Measurements from ENCODE around the gene BNIP3. TPM values are rescaled to one million over a fixed set of nuclear protein-coding genes. Genes with fewer than 3 reads are reported as not detected.

The BNIP3 gene
- polyA plus RNA-seq, 2 donors = 17.4 to 23.9 TPM

- peaks cover 7 to 19% of the 10 kb centered on the region in 2 donors for H3K36me3 ChIP-seq (ENCODE audit: control insufficient read depth in 2 of 2, insufficient read depth in 2 of 2, low read length in 1 of 2)
- 89 to 92% methylated on average over 9 of the region's 9 CpGs for WGBS, 2 donors
Observed at GRCh38 chr10:131936294-131936693, 45.4 kb downstream of the BNIP3 start.

GRCh38 chr10:131935260-131935659, 46.5 kb downstream of the BNIP3 start:
- peaks cover 3 to 5% of the 10 kb centered on the region in 2 donors for H3K4me1 ChIP-seq (ENCODE audit: control insufficient read depth in 2 of 2, insufficient read depth in 2 of 2, low read length in 1 of 2)
- H3K36me3 ChIP-seq (ENCODE audit: control insufficient read depth in 2 of 2, insufficient read depth in 2 of 2, low read length in 1 of 2) = peaks cover 7 to 19% of the 10 kb centered on the region in 2 donors
- H3K27me3 ChIP-seq (ENCODE audit: control insufficient read depth in 1 of 2, insufficient read depth in 2 of 2, low read length in 2 of 2) = no peaks in the 10 kb centered on the region
- no peak overlapping the region for H3K27ac ChIP-seq (ENCODE audit: low read depth in 2 of 2, low read length in 1 of 2)
- WGBS, 2 donors = 59 to 81% methylated on average over 1 of the region's 1 CpG
- no peak overlapping the region for H3K4me3 ChIP-seq (ENCODE audit: low read depth in 1 of 2, low read length in 2 of 2)
- no peaks in the 10 kb centered on the region for H3K9me3 ChIP-seq (ENCODE audit: control insufficient read depth in 2 of 2, insufficient read depth in 1 of 2, low read depth in 1 of 2, low read length in 1 of 2)

More at GRCh38 chr10:131936294-131936693, 45.4 kb downstream of the BNIP3 start:
- no peaks in the 10 kb centered on the region for H3K9me3 ChIP-seq (ENCODE audit: control insufficient read depth in 2 of 2, insufficient read depth in 1 of 2, low read depth in 1 of 2, low read length in 1 of 2)
- H3K27ac ChIP-seq (ENCODE audit: low read depth in 2 of 2, low read length in 1 of 2) = no peak overlapping the region
- H3K4me1 ChIP-seq (ENCODE audit: control insufficient read depth in 2 of 2, insufficient read depth in 2 of 2, low read length in 1 of 2) = peaks cover 3 to 5% of the 10 kb centered on the region in 2 donors
- H3K4me3 ChIP-seq (ENCODE audit: low read depth in 1 of 2, low read length in 2 of 2) = no peak overlapping the region
- H3K27me3 ChIP-seq (ENCODE audit: control insufficient read depth in 1 of 2, insufficient read depth in 2 of 2, low read length in 2 of 2) = no peaks in the 10 kb centered on the region

GRCh38 chr10:131934769-131935168, 47.0 kb downstream of the BNIP3 start:
- H3K27ac ChIP-seq (ENCODE audit: low read depth in 2 of 2, low read length in 1 of 2) = no peak overlapping the region
- no peak overlapping the region for H3K4me3 ChIP-seq (ENCODE audit: low read depth in 1 of 2, low read length in 2 of 2)
- peaks cover 7 to 19% of the 10 kb centered on the region in 2 donors for H3K36me3 ChIP-seq (ENCODE audit: control insufficient read depth in 2 of 2, insufficient read depth in 2 of 2, low read length in 1 of 2)
- no peaks in the 10 kb centered on the region for H3K9me3 ChIP-seq (ENCODE audit: control insufficient read depth in 2 of 2, insufficient read depth in 1 of 2, low read depth in 1 of 2, low read length in 1 of 2)
- no peaks in the 10 kb centered on the region for H3K27me3 ChIP-seq (ENCODE audit: control insufficient read depth in 1 of 2, insufficient read depth in 2 of 2, low read length in 2 of 2)
- H3K4me1 ChIP-seq (ENCODE audit: control insufficient read depth in 2 of 2, insufficient read depth in 2 of 2, low read length in 1 of 2) = peaks cover 3 to 5% of the 10 kb centered on the region in 2 donors
- WGBS, 2 donors = 85 to 87% methylated on average over 8 of the region's 8 CpGs

DNA sequence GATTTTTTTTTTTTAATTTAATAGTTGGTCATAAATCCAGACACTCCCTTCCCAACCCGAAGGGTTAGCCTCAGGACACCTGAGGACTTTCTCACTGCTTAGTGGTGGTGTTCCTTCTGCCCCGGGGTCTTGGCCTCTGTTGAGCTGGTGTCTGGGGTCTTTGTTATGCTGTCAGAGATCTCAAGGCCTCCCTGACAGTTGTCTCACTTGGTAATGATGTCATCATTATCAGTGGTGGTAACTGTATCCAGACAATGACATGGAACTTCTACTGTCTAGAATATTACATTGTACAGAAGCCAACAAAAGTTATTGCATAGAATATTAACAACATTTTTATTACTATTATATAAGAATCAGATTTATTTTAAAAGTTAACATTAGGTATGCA, 48.0 kb downstream of the BNIP3 start:
- no peak overlapping the region for H3K4me3 ChIP-seq (ENCODE audit: low read depth in 1 of 2, low read length in 2 of 2)
- H3K27me3 ChIP-seq (ENCODE audit: control insufficient read depth in 1 of 2, insufficient read depth in 2 of 2, low read length in 2 of 2) = no peaks in the 10 kb centered on the region
- peaks cover 5 to 8% of the 10 kb centered on the region in 2 donors for H3K4me1 ChIP-seq (ENCODE audit: control insufficient read depth in 2 of 2, insufficient read depth in 2 of 2, low read length in 1 of 2)
- H3K36me3 ChIP-seq (ENCODE audit: control insufficient read depth in 2 of 2, insufficient read depth in 2 of 2, low read length in 1 of 2) = peaks cover 6 to 16% of the 10 kb centered on the region in 2 donors
- no peak overlapping the region for H3K27ac ChIP-seq (ENCODE audit: low read depth in 2 of 2, low read length in 1 of 2)
- 75 to 94% methylated on average over 2 of the region's 2 CpGs for WGBS, 2 donors
- no peaks in the 10 kb centered on the region for H3K9me3 ChIP-seq (ENCODE audit: control insufficient read depth in 2 of 2, insufficient read depth in 1 of 2, low read depth in 1 of 2, low read length in 1 of 2)

DNA sequence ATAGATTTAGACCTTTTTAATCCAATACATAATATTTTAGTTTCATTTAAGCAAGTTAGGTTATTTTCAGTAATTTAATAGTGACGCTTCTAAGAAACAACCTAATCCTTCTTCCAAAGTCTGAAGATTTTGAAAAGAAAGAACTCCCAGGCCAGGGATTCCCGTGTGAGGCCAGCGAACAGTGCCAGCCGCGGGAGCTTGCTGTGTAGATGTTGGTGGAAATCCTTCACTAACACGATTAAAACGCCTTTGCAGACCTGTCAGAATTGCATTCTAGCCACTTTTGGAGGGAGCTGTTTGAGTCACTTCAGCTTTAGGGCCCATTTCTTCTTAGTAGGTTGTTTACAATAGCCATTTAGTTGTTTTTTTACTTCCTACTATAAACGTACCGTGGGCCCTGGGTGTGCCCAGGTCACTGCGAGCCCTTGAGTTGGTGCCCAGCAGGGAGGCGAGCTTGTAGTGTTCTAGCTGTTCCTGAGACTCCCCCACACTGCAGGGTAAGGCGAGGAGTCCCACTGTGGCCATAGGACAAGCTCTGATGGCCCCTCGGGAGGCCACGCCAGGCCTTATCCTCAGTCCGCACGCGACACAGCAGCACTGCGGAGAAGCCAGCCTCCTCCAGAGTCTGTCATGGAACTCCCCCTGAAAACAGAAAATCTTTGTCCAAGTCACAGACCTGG, 48.6 kb downstream of the BNIP3 start:
- peaks cover 3 to 13% of the 10 kb centered on the region in 2 donors for H3K36me3 ChIP-seq (ENCODE audit: control insufficient read depth in 2 of 2, insufficient read depth in 2 of 2, low read length in 1 of 2)
- H3K4me3 ChIP-seq (ENCODE audit: low read depth in 1 of 2, low read length in 2 of 2) = no peak overlapping the region
- no peak overlapping the region for H3K27ac ChIP-seq (ENCODE audit: low read depth in 2 of 2, low read length in 1 of 2)
- H3K9me3 ChIP-seq (ENCODE audit: control insufficient read depth in 2 of 2, insufficient read depth in 1 of 2, low read depth in 1 of 2, low read length in 1 of 2) = no peaks in the 10 kb centered on the region
- no peaks in the 10 kb centered on the region for H3K27me3 ChIP-seq (ENCODE audit: control insufficient read depth in 1 of 2, insufficient read depth in 2 of 2, low read length in 2 of 2)
- 82 to 87% methylated on average over 18 of the region's 18 CpGs for WGBS, 2 donors
- peaks cover 5 to 11% of the 10 kb centered on the region in 2 donors for H3K4me1 ChIP-seq (ENCODE audit: control insufficient read depth in 2 of 2, insufficient read depth in 2 of 2, low read length in 1 of 2)

DNA sequence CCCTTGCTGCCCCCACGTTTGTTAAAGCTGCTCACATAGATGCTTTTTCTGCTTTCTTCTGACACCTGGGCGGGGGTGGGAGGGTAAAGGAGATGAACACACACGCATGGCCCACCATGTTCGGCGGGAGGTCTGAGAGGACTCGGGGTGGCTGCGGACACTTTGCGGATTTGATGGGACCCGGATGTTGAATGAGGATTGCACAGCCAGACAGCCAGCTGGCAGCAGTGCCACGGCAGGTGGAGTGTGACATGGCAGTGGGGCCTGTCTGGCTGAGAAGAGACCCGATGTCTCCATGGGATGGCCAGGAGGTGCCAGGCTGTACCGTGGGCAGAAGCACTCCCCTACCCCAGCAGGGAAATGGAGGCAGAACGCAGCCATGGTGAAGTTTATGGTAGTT, 49.7 kb downstream of the BNIP3 start:
- H3K27ac ChIP-seq (ENCODE audit: low read depth in 2 of 2, low read length in 1 of 2) = no peak overlapping the region
- H3K36me3 ChIP-seq (ENCODE audit: control insufficient read depth in 2 of 2, insufficient read depth in 2 of 2, low read length in 1 of 2) = peaks cover 3 to 4% of the 10 kb centered on the region in 2 donors
- 89 to 91% methylated on average over 13 of the region's 13 CpGs for WGBS, 2 donors
- no peaks in the 10 kb centered on the region for H3K27me3 ChIP-seq (ENCODE audit: control insufficient read depth in 1 of 2, insufficient read depth in 2 of 2, low read length in 2 of 2)
- no peaks in the 10 kb centered on the region for H3K9me3 ChIP-seq (ENCODE audit: control insufficient read depth in 2 of 2, insufficient read depth in 1 of 2, low read depth in 1 of 2, low read length in 1 of 2)
- H3K4me3 ChIP-seq (ENCODE audit: low read depth in 1 of 2, low read length in 2 of 2) = no peak overlapping the region
- peaks cover 10 to 14% of the 10 kb centered on the region in 2 donors for H3K4me1 ChIP-seq (ENCODE audit: control insufficient read depth in 2 of 2, insufficient read depth in 2 of 2, low read length in 1 of 2)

DNA sequence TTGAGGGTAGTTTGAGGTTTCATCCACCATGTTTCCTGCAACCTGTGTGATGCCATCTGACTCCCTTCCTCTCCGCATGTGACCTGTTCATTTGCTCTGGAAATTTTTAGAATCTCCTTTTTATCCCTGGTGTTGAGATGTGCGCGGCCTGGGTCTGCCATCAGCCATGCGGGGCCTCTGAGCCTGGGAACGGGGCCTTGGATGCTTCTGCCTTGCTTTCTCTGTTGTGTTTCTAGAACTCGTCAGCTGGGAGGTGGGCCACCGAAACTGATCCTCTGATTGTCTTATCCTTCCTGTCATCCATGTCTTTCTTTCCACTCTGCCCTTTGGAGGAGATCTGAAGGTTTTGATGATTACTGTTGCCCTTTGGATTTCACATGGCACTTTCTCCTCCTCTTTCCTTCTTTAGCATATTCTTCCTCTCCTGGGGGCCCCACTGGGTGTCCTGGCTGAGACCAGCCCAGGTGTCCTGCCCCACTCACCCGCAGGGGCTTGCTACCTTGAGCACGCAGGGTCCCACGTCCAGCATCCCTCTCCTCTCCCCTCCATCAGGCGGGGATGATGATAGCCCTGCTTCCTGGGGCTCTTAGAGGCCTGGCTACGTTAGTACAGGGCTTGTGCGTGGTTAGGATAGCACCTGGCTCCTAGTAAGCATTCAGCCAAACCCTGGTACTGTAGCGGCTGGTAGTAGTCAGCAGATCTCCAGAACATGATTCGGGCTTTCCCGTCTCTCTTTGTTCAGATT, 51.0 kb downstream of the BNIP3 start:
- Histone ChIP-seq H3K27me3 (ENCODE audit: control insufficient read depth in 1 of 2, insufficient read depth in 2 of 2, low read length in 2 of 2) (no peaks in the 10 kb centered on the region), H3K4me3 (ENCODE audit: low read depth in 1 of 2, low read length in 2 of 2) (no peak overlapping the region), H3K9me3 (ENCODE audit: control insufficient read depth in 2 of 2, insufficient read depth in 1 of 2, low read depth in 1 of 2, low read length in 1 of 2) (peaks cover 0 to 2% of the 10 kb centered on the region in 2 donors), H3K4me1 (ENCODE audit: control insufficient read depth in 2 of 2, insufficient read depth in 2 of 2, low read length in 1 of 2) (peaks cover 10 to 15% of the 10 kb centered on the region in 2 donors), H3K27ac (ENCODE audit: low read depth in 2 of 2, low read length in 1 of 2) (no peak overlapping the region), H3K36me3 (ENCODE audit: control insufficient read depth in 2 of 2, insufficient read depth in 2 of 2, low read length in 1 of 2) (peaks cover 2 to 3% of the 10 kb centered on the region in 2 donors)
- 94 to 96% methylated on average over 16 of the region's 16 CpGs for WGBS, 2 donors

- Histone ChIP-seq H3K9me3 (ENCODE audit: control insufficient read depth in 2 of 2, insufficient read depth in 1 of 2, low read depth in 1 of 2, low read length in 1 of 2) (peaks cover 0 to 4% of the 10 kb centered on the region in 2 donors), H3K4me1 (ENCODE audit: control insufficient read depth in 2 of 2, insufficient read depth in 2 of 2, low read length in 1 of 2) (peaks cover 10 to 17% of the 10 kb centered on the region in 2 donors), H3K4me3 (ENCODE audit: low read depth in 1 of 2, low read length in 2 of 2) (no peak overlapping the region), H3K27ac (ENCODE audit: low read depth in 2 of 2, low read length in 1 of 2) (no peak overlapping the region), H3K27me3 (ENCODE audit: control insufficient read depth in 1 of 2, insufficient read depth in 2 of 2, low read length in 2 of 2) (no peaks in the 10 kb centered on the region), H3K36me3 (ENCODE audit: control insufficient read depth in 2 of 2, insufficient read depth in 2 of 2, low read length in 1 of 2) (peaks cover 2 to 3% of the 10 kb centered on the region in 2 donors)
- WGBS, 2 donors = 86 to 87% methylated on average over 4 of the region's 4 CpGs
Observed at GRCh38 chr10:131930150-131930549, 51.6 kb downstream of the BNIP3 start.

- H3K4me1 ChIP-seq (ENCODE audit: control insufficient read depth in 2 of 2, insufficient read depth in 2 of 2, low read length in 1 of 2) = peaks cover 10 to 17% of the 10 kb centered on the region in 2 donors
- no peak overlapping the region for H3K27ac ChIP-seq (ENCODE audit: low read depth in 2 of 2, low read length in 1 of 2)
- 73 to 87% methylated on average over 23 of the region's 23 CpGs for WGBS, 2 donors
- no peaks in the 10 kb centered on the region for H3K27me3 ChIP-seq (ENCODE audit: control insufficient read depth in 1 of 2, insufficient read depth in 2 of 2, low read length in 2 of 2)
- H3K36me3 ChIP-seq (ENCODE audit: control insufficient read depth in 2 of 2, insufficient read depth in 2 of 2, low read length in 1 of 2) = peaks cover 0 to 2% of the 10 kb centered on the region in 2 donors
- no peak overlapping the region for H3K4me3 ChIP-seq (ENCODE audit: low read depth in 1 of 2, low read length in 2 of 2)
- H3K9me3 ChIP-seq (ENCODE audit: control insufficient read depth in 2 of 2, insufficient read depth in 1 of 2, low read depth in 1 of 2, low read length in 1 of 2) = peaks cover 0 to 4% of the 10 kb centered on the region in 2 donors
Observed at GRCh38 chr10:131929122-131929845, 52.4 kb downstream of the BNIP3 start.

Measured in esophagus (tissue), 2 donors.